Spleen (tissue), 11 donors: Measurements from ENCODE around the gene SIK1. TPM values are rescaled to one million over a fixed set of nuclear protein-coding genes. Genes with fewer than 3 reads are reported as not detected.
"Not testable (repeated sequence)": the region's sequence is repeated elsewhere in the genome, so short reads cannot be mapped to it uniquely, and the experiment has no call there.

Source experiments
- DNase-seq: peaks from one replicate; pipeline ENCODE4 v3.0.0-alpha.2; 2020
- H3K27ac ChIP-seq, 8 donors: fragments of 200-600 bp; sonication (generic) in 7 of 8; 1 replicate in 4 of 8; 2 replicates in 4 of 8; pipeline versions ENCODE4 v1.5.0 to v1.8.0; 2016 to 2021; ENCODE audit warnings: inconsistent platforms in 4 of 8, mild to moderate bottlenecking in 4 of 8, moderate library complexity in 1 of 8
- H3K27me3 ChIP-seq, 7 donors: fragments of 200-600 bp; sonication (generic) in 6 of 7; replicated peaks in 1 of 7; 1 replicate in 4 of 7; 2 replicates in 3 of 7; pipeline versions ENCODE4 v1.5.0 to v1.8.0; 2016 to 2021; ENCODE audit warnings: inconsistent platforms in 3 of 7, mild to moderate bottlenecking in 1 of 7
- H3K36me3 ChIP-seq, 6 donors: fragments of 200-600 bp; sonication (generic) in 5 of 6; 1 replicate in 4 of 6; 2 replicates in 2 of 6; pipeline versions ENCODE4 v1.5.0 to v1.8.0; 2016 to 2021; ENCODE audit warnings: inconsistent platforms in 2 of 6
- H3K4me1 ChIP-seq, 6 donors: fragments of 200-600 bp; sonication (generic) in 5 of 6; 1 replicate in 3 of 6; 2 replicates in 3 of 6; pipeline versions ENCODE4 v1.5.0 to v1.8.0; 2016 to 2021; ENCODE audit warnings: inconsistent platforms in 3 of 6
- H3K4me3 ChIP-seq, 8 donors: fragments of 200-600 bp; sonication (generic) in 7 of 8; 1 replicate in 4 of 8; 2 replicates in 4 of 8; pipeline versions ENCODE4 v1.5.0 to v1.8.0; 2016 to 2021; ENCODE audit warnings: inconsistent platforms in 4 of 8, mild to moderate bottlenecking in 4 of 8, moderate library complexity in 2 of 8
- H3K9me3 ChIP-seq, 8 donors: fragments of 200-600 bp; sonication (generic) in 7 of 8; 1 replicate in 4 of 8; 2 replicates in 4 of 8; pipeline versions ENCODE4 v1.5.0 to v1.8.0; 2016 to 2021; ENCODE audit warnings: inconsistent platforms in 4 of 8
- WGBS, 5 donors: extraction: QIAGEN DNeasy Blood & Tissue Kit in 3 of 5; methylation state at CpG; one replicate each; pipeline versions ENCODE4 v1.1.5 to v1.1.7; 2013 to 2018; 5-methylcytosine and 5-hydroxymethylcytosine counted together
- intact Hi-C: fragments of 100-400 bp; cut with DNase I; formaldehyde crosslinking; loops from one replicate; pipeline ENCODE4 v1.15.0; 2023; ENCODE audit warnings: low total_unique reads
- polyA plus RNA-seq, 3 donors: library from polyadenylated mRNA; stranded (reverse); fragments of 200-250 nt; gene quantifications; one replicate each; pipeline ENCODE4 v1.2.1, GENCODE V29; 2013
- total RNA-seq, 7 donors: library from RNA; depleted of rRNA in 3 of 7; stranded (reverse); fragments of >200 nt in 3 of 7; fragmentation: NEBNext Ultra II Directional in 4 of 7; extraction: Animal tissue kit (Norgen Biotek cat#: 25700) in 4 of 7; gene quantifications; one replicate each; pipeline versions ENCODE4 v1.1.0 to v1.2.1, GENCODE V29; 2016 to 2021
- donor health status: healthy with polysubstance abuse.
- donor health status: DM: no; HTN: no; CAD: no; lungs with moderate emphysema.
- donor health status: DM: no; HTN: no; CAD: no.
- donor health status: Bipolar disorder and iron deficiency.
- donor health status: healthy.
- donor health status: DM: no; HTN: no; CAD: no.
- donor health status: DM: yes; HTN: yes; CAD: no.

The SIK1 gene
- total and polyA plus RNA-seq, 10 donors, result 0.48 to 43.9 (median 12.2) TPM

GRCh38 chr21:43439316-43440075 lies 12.6 kb upstream of the SIK1 start:
- H3K27ac ChIP-seq, H3K4me3 ChIP-seq, H3K27me3 ChIP-seq, H3K4me1 ChIP-seq, intact Hi-C loops, H3K9me3 ChIP-seq, H3K36me3 ChIP-seq, DNase-seq: not testable (repeated sequence)
- 64 to 86% (median 85%) methylated on average over 2 to 4 of the region's 6 CpGs; no CpG with 5 or more reads in 2 of the 5 donors for WGBS, 5 donors

GRCh38 chr21:43436272-43436671 lies 9.3 kb upstream of the SIK1 start:
- H3K27me3 ChIP-seq, H3K4me3 ChIP-seq, intact Hi-C loops: not testable (repeated sequence)

GRCh38 chr21:43433340-43434136 lies 6.6 kb upstream of the SIK1 start:
- 63 to 70% methylated on average over 1 of the region's 12 CpGs; no CpG with 5 or more reads in 3 of the 5 donors for WGBS, 5 donors
- H3K9me3 ChIP-seq, H3K27ac ChIP-seq, H3K36me3 ChIP-seq, H3K27me3 ChIP-seq, DNase-seq, intact Hi-C loops, H3K4me1 ChIP-seq, H3K4me3 ChIP-seq: not testable (repeated sequence)

More at GRCh38 chr21:43436272-43436671, 9.3 kb upstream of the SIK1 start:
- not testable (repeated sequence) for H3K27ac ChIP-seq, H3K36me3 ChIP-seq, H3K4me1 ChIP-seq, H3K9me3 ChIP-seq, DNase-seq
- WGBS, 5 donors, result no CpG with 5 or more reads among the region's 9 CpGs

- intact Hi-C loops, H3K27me3 ChIP-seq, H3K36me3 ChIP-seq, H3K27ac ChIP-seq, H3K4me1 ChIP-seq, DNase-seq, H3K4me3 ChIP-seq, H3K9me3 ChIP-seq: not testable (repeated sequence)
- 79 to 90% (median 80%) methylated on average over 1 to 11 of the region's 17 CpGs; no CpG with 5 or more reads in 2 of the 5 donors for WGBS, 5 donors
These were observed 4.0 kb upstream of the SIK1 start for GRCh38 chr21:43430830-43431416.

- intact Hi-C loops, result not testable (repeated sequence)
These were observed 2.0 kb upstream of the SIK1 start for GRCh38 chr21:43428964-43429363.

GRCh38 chr21:43427242-43427559 lies 270 bp upstream of the SIK1 start:
- no CpG with 5 or more reads among the region's 53 CpGs for WGBS, 5 donors
- DNase-seq, H3K36me3 ChIP-seq, H3K27ac ChIP-seq, intact Hi-C loops, H3K27me3 ChIP-seq, H3K4me3 ChIP-seq, H3K9me3 ChIP-seq, H3K4me1 ChIP-seq: not testable (repeated sequence)

More at GRCh38 chr21:43428964-43429363, 2.0 kb upstream of the SIK1 start:
- not testable (repeated sequence) for H3K4me1 ChIP-seq, H3K9me3 ChIP-seq, H3K4me3 ChIP-seq, H3K27me3 ChIP-seq, DNase-seq, H3K27ac ChIP-seq, H3K36me3 ChIP-seq
- WGBS, 5 donors, result no CpG with 5 or more reads among the region's 6 CpGs

- intact Hi-C loops, H3K4me3 ChIP-seq, H3K4me1 ChIP-seq, DNase-seq, H3K36me3 ChIP-seq, H3K27ac ChIP-seq, H3K9me3 ChIP-seq, H3K27me3 ChIP-seq: not testable (repeated sequence)
- WGBS, 5 donors, result no CpG with 5 or more reads among the region's 43 CpGs
These were observed 927 bp downstream of the SIK1 start for GRCh38 chr21:43426004-43426403.

GRCh38 chr21:43419475-43419874 lies 7.5 kb downstream of the SIK1 start:
- H3K9me3 ChIP-seq, H3K36me3 ChIP-seq, H3K27ac ChIP-seq, H3K4me3 ChIP-seq, intact Hi-C loops, H3K27me3 ChIP-seq, DNase-seq, H3K4me1 ChIP-seq: not testable (repeated sequence)
- WGBS, 5 donors, result no CpG with 5 or more reads among the region's 15 CpGs

- H3K27me3 ChIP-seq, H3K27ac ChIP-seq, intact Hi-C loops, H3K4me3 ChIP-seq, DNase-seq, H3K9me3 ChIP-seq, H3K4me1 ChIP-seq, H3K36me3 ChIP-seq: not testable (repeated sequence)
- no CpG with 5 or more reads among the region's 5 CpGs for WGBS, 5 donors
These were observed 12.4 kb downstream of the SIK1 start for GRCh38 chr21:43414576-43414975.

GRCh38 chr21:43412020-43412788 lies 14.7 kb downstream of the SIK1 start:
- H3K36me3 ChIP-seq, H3K27ac ChIP-seq, H3K9me3 ChIP-seq, H3K4me1 ChIP-seq, DNase-seq, H3K27me3 ChIP-seq, intact Hi-C loops, H3K4me3 ChIP-seq: not testable (repeated sequence)
- no CpG with 5 or more reads among the region's 28 CpGs for WGBS, 5 donors
